HEK293 (cell line): ENCODE results near the gene MDM4.

Experiments used
- TRIM28 ChIP-seq: IDR thresholded peaks from 2 replicates; pipeline ENCODE4 v1.6.1; 2011; ENCODE audit warnings: low read length, control low read depth, borderline replicate concordance
- YY1 ChIP-seq: fragments of 450-650 bp; formaldehyde crosslinking; IDR thresholded peaks from 2 replicates; pipeline ENCODE4 v1.5.1; 2018; ENCODE audit warnings: missing biosample characterization, missing genetic modification characterization
- ZNF292 ChIP-seq: fragments of 450-650 bp; formaldehyde crosslinking; IDR thresholded peaks from 2 replicates; pipeline ENCODE4 v1.5.1; 2016; ENCODE audit warnings: low read depth, missing biosample characterization, missing genetic modification characterization, borderline replicate concordance
- ZNF354C ChIP-seq: fragments of 450-650 bp; formaldehyde crosslinking; IDR thresholded peaks from 2 replicates; pipeline ENCODE4 v1.5.1; 2016; ENCODE audit warnings: missing biosample characterization, missing genetic modification characterization, low read depth, borderline replicate concordance
- ZNF610 ChIP-seq: fragments of 450-650 bp; formaldehyde crosslinking; IDR thresholded peaks from 2 replicates; pipeline ENCODE4 v1.5.1; 2016; ENCODE audit warnings: missing biosample characterization, missing genetic modification characterization, borderline replicate concordance
- ZNF660 ChIP-seq: fragments of 450-650 bp; IDR thresholded peaks from 2 replicates; pipeline ENCODE4 v1.5.1; 2018; ENCODE audit warnings: missing biosample characterization, mild to moderate bottlenecking, missing genetic modification characterization
- TF ChIP-seq, protein P1 (sequence below): fragments of 450-650 bp; formaldehyde crosslinking; IDR thresholded peaks from 2 replicates; pipeline ENCODE4 v1.5.1; 2017; ENCODE audit warnings: missing biosample characterization, missing genetic modification characterization
- TF ChIP-seq, protein P2 (sequence below): fragments of 450-650 bp; formaldehyde crosslinking; IDR thresholded peaks from 2 replicates; pipeline ENCODE4 v1.5.1; 2016; ENCODE audit warnings: missing biosample characterization, missing genetic modification characterization
- TF ChIP-seq, protein P3 (sequence below): fragments of 450-650 bp; formaldehyde crosslinking; IDR thresholded peaks from 2 replicates; pipeline ENCODE4; 2016; ENCODE audit warnings: missing biosample characterization, missing genetic modification characterization
- TF ChIP-seq, protein P4 (sequence below): fragments of 450-650 bp; formaldehyde crosslinking; IDR thresholded peaks from 2 replicates; pipeline ENCODE4 v1.5.1; 2017; ENCODE audit warnings: missing biosample characterization, missing genetic modification characterization
- TF ChIP-seq, protein P5 (sequence below): sonication (generic); formaldehyde crosslinking; IDR thresholded peaks from 2 replicates; pipeline ENCODE4 v1.8.1; 2022; ENCODE audit warnings: mild to moderate bottlenecking, moderate library complexity, missing genetic modification reagents
- TF ChIP-seq, protein P6 (sequence below): IDR thresholded peaks from 2 replicates; pipeline ENCODE4 v1.6.1; 2011; ENCODE audit warnings: mild to moderate bottlenecking, low read depth, low read length, borderline replicate concordance
- TF ChIP-seq, protein P7 (sequence below): fragments of 450-650 bp; formaldehyde crosslinking; IDR thresholded peaks from 2 replicates; pipeline ENCODE4 v1.5.1; 2017; ENCODE audit warnings: missing biosample characterization, mild to moderate bottlenecking, missing genetic modification characterization, moderate library complexity

DNA sequence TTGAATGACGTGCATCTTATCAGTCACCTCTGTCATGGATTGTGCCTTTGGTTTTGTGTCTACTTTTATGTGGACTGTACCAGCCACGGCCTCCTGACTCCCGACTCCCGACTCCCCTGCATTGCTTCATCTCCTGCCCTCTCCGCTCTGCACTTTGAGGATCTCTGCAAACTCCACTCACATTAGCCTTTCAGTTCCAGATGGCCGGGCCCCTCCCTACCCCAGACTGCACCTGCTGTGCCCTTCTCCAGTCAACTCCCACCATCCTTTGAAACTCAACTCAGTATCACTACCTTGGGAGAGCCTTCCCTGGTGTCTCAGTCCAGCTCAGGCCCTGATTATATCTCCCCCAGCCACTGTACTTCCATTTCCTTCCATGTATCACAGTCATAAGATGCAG lies 71.4 kb downstream of the MDM4 start:
- TF ChIP-seq, protein P1, sequence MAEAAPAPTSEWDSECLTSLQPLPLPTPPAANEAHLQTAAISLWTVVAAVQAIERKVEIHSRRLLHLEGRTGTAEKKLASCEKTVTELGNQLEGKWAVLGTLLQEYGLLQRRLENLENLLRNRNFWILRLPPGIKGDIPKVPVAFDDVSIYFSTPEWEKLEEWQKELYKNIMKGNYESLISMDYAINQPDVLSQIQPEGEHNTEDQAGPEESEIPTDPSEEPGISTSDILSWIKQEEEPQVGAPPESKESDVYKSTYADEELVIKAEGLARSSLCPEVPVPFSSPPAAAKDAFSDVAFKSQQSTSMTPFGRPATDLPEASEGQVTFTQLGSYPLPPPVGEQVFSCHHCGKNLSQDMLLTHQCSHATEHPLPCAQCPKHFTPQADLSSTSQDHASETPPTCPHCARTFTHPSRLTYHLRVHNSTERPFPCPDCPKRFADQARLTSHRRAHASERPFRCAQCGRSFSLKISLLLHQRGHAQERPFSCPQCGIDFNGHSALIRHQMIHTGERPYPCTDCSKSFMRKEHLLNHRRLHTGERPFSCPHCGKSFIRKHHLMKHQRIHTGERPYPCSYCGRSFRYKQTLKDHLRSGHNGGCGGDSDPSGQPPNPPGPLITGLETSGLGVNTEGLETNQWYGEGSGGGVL (tag by site-specific recombination), result no peak
- TF ChIP-seq, protein P2, sequence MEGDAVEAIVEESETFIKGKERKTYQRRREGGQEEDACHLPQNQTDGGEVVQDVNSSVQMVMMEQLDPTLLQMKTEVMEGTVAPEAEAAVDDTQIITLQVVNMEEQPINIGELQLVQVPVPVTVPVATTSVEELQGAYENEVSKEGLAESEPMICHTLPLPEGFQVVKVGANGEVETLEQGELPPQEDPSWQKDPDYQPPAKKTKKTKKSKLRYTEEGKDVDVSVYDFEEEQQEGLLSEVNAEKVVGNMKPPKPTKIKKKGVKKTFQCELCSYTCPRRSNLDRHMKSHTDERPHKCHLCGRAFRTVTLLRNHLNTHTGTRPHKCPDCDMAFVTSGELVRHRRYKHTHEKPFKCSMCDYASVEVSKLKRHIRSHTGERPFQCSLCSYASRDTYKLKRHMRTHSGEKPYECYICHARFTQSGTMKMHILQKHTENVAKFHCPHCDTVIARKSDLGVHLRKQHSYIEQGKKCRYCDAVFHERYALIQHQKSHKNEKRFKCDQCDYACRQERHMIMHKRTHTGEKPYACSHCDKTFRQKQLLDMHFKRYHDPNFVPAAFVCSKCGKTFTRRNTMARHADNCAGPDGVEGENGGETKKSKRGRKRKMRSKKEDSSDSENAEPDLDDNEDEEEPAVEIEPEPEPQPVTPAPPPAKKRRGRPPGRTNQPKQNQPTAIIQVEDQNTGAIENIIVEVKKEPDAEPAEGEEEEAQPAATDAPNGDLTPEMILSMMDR (tag by site-specific recombination), result no peak
- TF ChIP-seq, protein P3, sequence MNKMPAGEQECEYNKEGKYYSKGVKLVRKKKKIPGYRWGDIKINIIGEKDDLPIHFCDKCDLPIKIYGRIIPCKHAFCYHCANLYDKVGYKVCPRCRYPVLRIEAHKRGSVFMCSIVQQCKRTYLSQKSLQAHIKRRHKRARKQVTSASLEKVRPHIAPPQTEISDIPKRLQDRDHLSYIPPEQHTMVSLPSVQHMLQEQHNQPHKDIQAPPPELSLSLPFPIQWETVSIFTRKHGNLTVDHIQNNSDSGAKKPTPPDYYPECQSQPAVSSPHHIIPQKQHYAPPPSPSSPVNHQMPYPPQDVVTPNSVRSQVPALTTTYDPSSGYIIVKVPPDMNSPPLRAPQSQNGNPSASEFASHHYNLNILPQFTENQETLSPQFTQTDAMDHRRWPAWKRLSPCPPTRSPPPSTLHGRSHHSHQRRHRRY, result no peak
- TF ChIP-seq, protein P4, sequence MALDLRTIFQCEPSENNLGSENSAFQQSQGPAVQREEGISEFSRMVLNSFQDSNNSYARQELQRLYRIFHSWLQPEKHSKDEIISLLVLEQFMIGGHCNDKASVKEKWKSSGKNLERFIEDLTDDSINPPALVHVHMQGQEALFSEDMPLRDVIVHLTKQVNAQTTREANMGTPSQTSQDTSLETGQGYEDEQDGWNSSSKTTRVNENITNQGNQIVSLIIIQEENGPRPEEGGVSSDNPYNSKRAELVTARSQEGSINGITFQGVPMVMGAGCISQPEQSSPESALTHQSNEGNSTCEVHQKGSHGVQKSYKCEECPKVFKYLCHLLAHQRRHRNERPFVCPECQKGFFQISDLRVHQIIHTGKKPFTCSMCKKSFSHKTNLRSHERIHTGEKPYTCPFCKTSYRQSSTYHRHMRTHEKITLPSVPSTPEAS (tag by site-specific recombination), result no peak
- TF ChIP-seq TRIM28, result no peak
- TF ChIP-seq, protein P5, sequence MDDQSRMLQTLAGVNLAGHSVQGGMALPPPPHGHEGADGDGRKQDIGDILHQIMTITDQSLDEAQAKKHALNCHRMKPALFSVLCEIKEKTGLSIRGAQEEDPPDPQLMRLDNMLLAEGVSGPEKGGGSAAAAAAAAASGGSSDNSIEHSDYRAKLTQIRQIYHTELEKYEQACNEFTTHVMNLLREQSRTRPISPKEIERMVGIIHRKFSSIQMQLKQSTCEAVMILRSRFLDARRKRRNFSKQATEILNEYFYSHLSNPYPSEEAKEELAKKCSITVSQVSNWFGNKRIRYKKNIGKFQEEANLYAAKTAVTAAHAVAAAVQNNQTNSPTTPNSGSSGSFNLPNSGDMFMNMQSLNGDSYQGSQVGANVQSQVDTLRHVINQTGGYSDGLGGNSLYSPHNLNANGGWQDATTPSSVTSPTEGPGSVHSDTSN (CRISPR knock-in tag), result no peak
- TF ChIP-seq YY1, result no peak
- no peak for TF ChIP-seq ZNF292 (tag by site-specific recombination)
- no peak for TF ChIP-seq ZNF354C (tag by site-specific recombination)
- no peak for TF ChIP-seq ZNF660 (tag by site-specific recombination)
- TF ChIP-seq, protein P6, sequence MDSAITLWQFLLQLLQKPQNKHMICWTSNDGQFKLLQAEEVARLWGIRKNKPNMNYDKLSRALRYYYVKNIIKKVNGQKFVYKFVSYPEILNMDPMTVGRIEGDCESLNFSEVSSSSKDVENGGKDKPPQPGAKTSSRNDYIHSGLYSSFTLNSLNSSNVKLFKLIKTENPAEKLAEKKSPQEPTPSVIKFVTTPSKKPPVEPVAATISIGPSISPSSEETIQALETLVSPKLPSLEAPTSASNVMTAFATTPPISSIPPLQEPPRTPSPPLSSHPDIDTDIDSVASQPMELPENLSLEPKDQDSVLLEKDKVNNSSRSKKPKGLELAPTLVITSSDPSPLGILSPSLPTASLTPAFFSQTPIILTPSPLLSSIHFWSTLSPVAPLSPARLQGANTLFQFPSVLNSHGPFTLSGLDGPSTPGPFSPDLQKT, result no peak
- TF ChIP-seq ZNF610 (tag by site-specific recombination), result no peak
- TF ChIP-seq, protein P7, sequence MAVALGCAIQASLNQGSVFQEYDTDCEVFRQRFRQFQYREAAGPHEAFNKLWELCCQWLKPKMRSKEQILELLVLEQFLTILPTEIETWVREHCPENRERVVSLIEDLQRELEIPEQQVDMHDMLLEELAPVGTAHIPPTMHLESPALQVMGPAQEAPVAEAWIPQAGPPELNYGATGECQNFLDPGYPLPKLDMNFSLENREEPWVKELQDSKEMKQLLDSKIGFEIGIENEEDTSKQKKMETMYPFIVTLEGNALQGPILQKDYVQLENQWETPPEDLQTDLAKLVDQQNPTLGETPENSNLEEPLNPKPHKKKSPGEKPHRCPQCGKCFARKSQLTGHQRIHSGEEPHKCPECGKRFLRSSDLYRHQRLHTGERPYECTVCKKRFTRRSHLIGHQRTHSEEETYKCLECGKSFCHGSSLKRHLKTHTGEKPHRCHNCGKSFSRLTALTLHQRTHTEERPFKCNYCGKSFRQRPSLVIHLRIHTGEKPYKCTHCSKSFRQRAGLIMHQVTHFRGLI (tag by site-specific recombination), result no peak
